Central memory CD4-positive, alpha-beta T cell (primary cell): ENCODE data around the gene KCNMB2.

Experiments used
- DNase-seq: peaks from one replicate; pipeline ENCODE4 v3.0.0; 2022

The KCNMB2 gene

DNA sequence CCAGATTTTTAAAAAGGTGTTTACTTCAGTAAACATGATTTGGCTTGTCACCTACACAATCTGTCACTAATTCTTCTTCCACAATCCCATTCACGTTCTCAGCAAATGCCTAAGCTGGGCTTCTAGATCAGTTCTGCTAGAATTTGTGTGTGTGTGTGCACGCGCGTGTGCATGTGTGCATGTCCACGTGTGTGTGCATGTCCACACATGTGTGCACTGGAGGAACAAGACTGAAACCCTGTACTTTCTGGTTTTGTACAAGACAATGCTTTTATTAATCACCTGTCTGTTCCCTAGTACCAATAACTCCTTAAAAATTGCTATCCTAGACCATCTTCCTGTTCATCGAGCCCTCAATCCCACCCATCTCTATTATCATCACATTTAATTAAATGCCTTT lies 229.2 kb downstream of the KCNMB2 start:
- no peak for DNase-seq

DNA sequence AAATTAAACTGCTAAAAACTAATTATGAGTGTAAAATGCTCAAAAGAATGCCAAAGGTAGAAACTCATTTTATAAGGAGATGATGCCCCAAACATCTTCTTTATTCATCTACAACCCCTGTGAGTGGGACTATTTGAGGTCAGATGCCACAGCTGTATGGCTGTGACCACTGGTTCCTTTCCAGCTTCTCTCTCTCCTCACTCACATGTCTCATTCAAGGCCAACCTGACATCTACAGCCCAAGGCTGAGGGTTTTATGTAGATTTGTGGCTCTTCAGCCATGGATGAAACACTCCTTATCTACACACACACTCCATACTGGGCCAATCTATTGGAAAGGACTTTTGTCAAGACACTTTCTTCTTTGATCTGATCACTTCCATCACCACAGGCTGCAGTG lies 231.3 kb downstream of the KCNMB2 start:
- no peak for DNase-seq

DNA sequence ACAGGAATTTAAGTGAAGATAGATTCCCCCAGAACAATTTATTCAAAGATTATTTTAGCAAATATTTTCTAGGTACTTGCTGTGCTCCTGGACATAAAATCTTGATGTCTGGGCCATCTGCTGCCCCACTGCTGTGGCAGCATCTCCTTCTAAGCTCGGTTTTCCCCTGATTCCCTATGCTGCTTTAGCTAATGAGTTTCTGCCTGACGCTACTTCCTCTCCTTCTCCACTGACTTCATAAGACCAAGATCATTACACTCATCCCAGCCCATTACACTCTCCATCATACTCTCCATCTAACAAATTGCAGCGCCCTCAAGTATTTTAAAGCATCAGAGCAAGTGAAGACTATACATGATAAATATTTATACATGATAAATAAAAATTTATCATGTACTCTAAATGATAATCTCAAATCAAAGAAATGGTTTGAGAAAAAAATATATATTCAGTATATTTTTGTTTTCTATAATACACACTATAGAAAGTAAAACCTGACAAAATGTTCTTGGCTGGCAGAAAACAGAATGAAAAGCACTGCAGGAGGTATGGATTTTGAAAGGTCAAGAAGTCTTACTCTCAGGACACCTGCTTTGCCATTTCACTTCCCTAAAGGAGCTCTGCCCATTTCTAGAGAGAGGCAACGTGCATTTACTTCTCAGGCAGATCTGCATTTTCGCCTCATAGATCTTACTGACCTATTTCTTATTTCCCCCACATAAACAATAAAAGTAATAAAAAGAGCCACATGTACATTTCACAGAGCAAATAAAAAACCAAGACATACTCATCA lies 232.0 kb downstream of the KCNMB2 start:
- no peak for DNase-seq

DNA sequence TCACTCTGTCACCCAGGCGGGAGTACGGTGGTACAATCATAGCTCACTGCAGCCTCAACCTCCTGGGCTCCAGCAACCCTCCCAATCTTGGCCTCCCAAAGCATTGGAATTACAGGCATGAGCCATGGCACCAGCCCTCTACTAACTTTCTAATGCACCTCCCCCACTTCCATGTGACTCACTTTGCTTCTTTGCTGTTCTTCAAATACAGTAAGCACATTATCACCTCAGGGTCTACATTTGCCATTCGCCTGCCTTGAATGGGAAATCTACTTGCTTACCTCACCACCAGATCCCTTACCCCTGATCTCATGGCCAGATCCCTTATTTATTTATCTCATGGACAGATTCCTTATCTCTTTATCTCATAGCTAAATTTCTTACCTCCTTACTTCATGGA lies 235.3 kb downstream of the KCNMB2 start:
- no peak for DNase-seq

DNA sequence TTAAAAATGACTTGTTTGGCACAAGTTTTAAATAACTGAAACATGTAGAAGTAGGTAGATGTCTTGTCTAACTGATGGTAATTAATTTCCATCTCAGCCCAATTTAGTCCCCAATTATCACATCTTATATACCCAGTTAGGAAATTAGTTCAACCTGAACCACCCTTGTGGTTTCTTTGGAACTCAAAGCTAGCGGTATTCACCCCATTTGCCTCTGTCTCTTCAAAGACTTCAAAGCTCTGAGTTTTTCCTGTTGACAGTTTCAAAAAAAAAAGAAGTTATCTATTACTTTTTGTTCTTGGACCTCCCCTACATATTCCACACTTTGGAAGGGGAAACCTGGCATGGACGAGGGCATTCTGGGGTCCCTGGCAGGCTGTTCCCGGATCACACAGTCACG lies 236.5 kb downstream of the KCNMB2 start:
- peak; percentile 5 for DNase-seq

DNA sequence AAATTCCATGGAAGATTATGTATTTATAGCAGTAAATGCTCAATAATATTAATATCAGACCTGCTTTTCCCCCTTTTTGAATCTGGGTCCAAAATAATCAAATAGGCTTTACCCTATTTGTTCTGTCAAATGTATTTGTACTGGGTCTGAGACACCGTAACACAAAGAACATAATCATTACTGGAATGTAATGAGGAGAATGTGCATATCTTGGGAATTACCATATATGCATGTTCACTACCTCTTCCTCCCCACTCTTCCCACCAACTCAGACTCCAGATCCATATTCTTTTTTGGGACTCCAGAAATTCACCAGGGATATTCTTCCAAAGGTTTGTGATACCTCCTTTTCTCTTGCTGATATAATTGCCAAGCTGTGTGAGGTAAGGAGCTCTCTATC lies 237.1 kb downstream of the KCNMB2 start:
- DNase-seq, result no peak

DNA sequence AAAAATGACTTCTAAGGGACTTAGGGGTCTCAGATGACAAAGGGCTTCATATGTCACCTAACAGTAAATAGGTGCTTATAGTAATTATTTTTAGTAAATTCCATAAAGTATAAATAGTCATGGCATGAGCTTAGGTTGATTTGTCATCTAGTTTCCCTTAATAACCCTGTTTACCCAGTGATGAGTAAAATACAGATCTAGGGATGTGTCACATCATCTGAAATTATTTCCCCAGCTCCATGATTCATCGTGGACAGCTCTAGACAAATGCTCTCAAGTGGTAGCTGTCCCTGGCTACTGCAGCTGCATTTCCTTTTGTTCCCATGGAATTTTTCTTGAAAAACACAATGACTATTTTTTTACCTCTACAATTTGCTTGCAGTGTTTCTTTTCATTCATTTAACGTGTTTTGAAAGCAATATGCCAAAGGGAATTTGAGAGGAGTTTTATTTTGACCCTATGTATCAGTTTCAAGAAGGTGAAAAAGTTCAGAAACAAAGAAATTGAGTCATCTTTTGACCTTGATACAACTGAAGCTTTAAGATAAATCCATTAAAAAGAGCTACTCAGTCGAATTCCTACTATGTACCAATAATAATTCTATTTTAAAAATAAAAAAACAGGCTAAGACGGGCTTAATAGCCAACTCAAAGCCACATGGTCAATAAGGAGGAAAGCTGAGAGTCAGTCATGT lies 241.6 kb downstream of the KCNMB2 start:
- no peak for DNase-seq

DNA sequence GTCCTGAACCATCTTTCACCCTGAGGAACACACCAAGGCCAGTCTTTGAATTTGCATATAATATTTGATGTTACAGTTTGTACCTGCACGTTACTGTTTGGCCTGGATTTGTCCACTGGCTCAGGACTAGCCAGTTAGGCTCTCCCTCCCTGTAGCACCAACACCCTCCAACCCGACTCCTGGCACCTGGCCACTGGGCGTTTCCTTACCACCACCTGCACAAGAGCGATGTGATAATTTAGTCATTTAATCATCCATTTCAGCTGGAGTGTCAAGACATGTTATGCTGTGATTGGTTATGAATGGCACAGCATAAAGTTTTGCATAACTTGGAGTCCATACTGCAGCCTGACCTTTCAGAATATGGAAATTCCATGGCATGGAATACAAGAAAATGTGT lies 242.4 kb downstream of the KCNMB2 start:
- no peak for DNase-seq

DNA sequence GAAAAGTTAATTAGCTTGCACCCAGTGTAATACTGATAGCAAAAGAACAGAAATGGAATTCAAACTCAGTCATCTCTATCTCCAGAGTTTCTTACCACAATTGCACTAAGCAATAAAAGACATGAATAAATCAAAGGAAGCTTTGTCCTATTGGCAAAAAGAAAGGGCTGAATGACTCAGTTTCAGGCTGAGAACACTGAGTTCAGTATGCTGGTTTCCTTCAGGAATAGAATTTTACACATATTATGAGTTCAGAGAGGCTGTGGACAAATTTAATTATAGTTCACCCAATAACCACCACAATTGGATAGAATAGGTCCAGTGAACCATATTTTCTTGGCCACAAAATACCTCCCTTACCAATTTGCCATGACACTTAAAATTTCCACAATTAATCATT lies 249.7 kb downstream of the KCNMB2 start:
- no peak for DNase-seq

DNA sequence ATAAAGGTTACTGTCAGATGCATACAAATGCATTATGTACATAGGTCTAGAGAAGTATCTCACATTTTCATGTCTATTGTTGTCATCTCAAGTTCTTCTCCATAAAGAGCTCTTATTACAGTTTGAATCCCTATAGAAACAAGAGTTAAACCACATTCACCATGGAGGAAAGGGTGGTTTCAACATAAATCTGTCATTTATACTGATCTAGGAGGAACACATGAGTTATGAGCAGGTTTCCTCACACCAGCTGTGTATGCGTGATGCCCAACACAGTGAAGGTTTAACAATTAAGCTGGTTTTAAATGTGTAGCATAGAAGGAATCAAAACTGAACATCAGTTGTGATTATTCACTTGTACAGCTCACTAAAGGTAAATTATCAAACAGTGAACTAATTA lies 251.7 kb downstream of the KCNMB2 start:
- DNase-seq, result no peak

DNA sequence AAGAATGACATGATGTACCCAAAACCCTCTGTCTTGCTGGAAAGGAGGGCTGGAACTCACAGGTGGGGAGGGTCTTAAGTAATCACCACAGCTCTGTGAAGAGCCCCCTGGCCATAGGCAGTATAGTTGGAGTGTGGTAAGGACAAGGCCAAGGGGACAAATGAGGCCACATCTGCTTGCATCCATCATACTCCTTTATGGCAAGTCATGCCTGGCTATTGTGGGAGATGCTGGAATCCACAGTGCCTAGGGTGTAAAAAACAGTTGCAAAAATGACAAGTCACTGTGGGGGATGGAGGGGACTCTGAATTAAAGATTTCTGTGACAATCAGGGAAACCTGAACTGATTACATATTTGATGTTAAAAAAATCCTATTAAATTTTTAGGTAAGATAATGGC lies 258.5 kb downstream of the KCNMB2 start:
- DNase-seq, result no peak

DNA sequence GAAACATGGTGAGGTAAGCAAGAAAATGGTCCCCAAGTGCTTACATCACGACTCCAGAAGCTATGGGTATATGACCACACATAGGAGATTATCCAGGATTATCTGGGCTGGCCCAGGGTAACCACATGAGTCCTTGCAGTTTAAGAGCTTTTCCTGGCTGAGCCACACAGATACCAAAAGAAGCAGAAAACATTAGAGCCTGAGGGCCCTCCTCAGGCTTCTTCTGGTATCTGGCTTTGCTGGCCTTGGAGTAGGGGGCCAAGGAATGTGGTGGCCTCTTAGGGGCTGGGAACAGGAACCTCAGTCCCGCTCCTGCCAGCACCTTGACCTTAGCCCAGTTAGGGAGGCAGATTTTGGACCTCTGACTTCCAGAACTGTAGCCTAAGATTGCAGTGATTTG lies 259.1 kb downstream of the KCNMB2 start:
- DNase-seq, result no peak

DNA sequence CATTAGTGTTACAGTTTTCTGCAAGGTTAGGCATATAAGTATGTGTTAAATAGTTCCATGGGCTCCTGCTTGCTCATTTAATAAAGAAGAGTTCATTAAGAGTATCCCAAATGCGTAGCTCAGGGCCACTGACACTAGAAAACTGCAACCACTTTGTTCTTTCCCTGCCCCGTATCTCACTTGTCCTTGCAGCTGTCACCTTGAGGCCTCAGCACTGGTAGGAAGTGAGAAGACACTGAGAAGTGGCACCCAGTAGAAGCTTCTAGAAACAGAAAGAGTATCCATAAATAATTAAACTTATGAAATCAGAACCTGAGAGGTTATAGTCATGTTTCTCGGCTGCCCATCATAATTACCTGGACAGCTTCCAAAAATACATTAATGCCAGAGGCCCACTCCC lies 266.0 kb downstream of the KCNMB2 start:
- DNase-seq, result no peak

DNA sequence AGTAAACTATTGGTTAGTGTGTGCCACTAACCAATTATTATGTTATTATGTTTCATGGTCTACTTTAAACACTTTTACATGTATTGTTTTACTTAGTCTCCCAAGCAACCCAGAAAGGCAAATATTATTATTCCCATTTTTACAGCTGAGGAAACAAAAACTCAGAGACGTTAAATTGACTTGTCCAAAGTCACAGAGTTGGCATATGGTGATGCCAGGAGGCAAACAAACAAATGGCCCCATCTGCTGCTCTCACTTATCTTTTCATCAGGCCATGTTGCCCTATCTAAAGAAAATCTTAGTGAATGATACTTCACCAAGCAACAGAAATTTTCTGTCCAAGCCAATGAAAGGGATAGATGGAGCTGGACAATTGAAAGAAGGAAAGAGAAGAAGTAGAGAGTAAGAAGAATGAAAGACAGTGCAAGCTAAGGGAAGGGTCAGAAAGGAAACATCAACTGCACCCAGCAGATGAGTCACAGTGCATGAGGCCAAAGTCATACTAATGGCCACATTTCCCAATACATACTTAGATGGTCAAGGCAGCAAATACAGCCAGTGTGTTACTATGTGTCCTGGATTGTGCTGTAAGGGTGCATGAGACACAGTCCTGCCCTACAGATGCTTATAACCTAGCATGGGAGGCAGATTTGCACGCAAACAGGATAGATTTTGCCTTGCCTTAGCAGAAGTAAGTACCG lies 266.9 kb downstream of the KCNMB2 start:
- no peak for DNase-seq

DNA sequence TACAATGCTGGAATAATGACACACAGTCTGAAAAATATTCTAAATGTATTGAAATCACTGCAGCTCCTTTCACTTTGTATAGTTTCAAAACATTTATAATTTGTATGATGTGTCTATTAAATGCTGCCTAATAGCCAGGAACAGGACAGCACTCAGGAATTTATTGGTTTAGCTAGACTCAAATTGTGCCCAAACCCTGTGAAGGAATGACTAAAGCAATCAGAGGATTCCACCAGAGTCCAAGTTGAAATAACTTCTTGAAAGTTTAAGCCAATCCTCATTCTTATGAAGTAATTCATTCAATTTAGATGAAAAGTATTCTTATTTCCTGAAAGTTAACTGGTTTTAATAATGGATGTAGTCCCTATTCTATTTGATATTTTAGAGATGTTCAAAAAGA lies 268.4 kb downstream of the KCNMB2 start:
- DNase-seq, result no peak

DNA sequence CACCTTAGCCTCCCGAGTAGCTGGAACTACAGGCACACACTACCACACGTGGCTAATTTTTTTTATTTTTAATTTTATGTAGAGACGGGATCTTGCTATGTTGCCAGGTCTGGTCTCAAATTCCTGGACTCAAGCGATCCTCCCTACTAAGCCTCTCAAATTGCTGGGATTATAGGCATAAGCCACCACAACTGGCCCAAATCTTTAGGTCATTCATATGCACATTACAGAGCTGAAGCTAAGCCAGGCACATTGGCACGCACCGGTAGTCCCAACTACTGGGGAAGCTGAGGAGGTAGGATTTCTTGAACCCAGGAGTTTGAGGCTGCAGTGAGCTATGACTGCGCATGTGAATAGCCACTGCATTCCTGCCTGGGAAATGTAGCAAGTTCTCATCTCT lies 269.5 kb downstream of the KCNMB2 start:
- DNase-seq, result no peak

DNA sequence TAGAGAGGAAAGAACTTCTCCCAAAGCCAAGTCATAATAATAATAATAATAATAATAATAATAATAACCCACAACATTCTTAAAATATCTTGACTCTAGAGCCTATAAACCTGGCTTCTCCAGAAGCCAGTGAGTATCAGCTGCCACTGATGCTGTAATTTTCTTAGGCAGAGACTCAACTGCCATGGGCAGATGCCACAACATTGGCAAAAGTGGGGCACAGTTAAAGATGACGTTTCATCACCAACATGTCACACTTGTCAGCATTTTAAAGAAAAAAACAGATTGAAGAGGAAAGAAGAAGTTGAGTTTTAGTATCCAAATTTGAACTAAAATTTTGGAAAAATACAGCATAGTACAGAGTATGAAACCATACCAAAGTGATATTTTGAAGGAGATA lies 270.4 kb downstream of the KCNMB2 start:
- no peak for DNase-seq

DNA sequence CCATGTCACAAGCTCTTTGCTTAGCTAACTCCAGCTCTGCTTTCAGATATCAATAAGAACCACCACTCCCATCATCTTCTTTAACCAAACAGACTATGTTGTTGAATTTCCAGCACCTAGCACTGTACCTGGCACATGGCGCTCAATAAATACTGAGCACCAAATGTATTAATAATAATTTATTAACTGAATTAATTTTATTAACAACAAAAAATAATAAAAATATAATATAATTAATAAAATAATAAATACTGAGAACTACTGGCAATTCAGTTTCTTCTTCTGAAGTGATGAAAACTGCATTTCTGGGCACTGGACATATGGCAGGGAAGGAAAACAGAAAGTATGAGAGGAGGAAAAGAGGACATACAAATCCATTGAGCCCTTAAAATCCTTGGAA lies 271.5 kb downstream of the KCNMB2 start:
- DNase-seq, result no peak

DNA sequence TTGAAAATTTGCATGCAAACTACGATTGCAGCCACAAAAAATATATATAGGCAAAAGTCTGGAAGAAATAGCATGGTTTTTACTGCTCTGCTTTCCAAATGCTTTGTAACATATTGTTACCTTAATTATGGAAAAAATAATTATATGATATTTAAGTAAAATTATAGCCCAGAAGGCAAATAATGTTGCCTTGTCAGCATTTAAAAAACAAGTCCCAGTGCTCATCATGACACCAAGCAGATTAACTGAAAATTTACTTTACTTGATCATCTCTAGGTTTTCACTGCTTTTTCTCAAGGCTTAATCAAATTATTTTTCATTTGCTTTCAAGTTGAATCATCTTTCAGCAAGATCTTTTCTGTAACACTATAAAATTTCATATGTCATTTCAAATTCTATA lies 272.5 kb downstream of the KCNMB2 start:
- no peak for DNase-seq

DNA sequence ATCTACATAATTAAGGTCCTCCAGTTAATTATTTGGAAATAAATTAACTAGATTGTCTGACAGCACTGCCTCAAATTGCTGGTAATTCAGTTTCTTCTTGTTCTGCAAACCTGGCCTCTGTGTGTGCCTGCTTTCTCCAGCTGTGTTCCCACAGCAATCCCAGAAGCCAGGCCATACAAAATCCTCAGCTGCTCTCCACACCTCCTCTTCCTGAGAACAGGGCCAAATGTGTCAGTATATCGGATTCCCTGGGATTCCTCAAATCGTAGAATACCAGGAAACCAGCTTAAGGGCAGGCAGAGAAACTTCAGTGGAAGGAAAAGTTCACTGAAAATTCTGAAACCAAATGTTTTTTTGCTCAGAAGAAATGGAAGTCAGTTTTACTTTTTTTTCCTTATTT lies 273.9 kb downstream of the KCNMB2 start:
- no peak for DNase-seq

DNA sequence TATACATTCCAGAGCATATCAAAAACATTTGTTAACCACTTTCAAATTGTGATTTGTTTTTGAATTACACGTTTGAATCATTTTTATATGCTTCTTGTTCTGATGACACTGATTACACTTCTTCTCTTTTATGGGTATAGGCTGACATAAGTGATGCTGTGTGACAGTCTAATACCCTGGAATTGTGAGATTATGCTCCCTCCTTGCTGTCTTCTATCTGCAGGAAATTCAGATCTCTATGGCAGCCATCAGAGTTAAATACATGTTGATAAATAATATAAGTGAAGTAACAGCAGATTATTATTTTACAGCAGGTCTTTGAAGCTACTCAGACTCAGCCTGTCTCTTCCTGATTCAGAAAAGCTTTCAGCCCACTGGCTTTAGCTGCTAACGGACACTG lies 286.5 kb downstream of the KCNMB2 start:
- no peak for DNase-seq

DNA sequence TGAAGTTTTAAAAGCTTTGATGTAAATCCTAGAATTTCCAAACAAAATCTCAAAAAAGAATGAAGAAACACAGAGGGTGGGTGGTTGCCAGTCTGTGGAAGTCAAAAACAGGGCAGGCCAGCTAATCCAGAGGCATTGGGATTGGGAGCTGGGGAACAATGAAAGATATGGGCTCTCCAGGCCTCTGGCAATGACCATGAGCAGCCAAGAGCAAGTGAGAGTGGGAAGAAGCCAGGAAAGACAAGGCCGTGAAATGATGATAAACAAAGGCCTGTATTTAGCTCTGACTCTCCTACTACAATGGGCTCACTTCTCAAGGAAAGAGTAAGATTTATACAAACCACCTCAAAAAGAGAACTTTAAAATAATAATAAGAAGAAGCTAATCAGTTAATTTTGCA lies 286.9 kb downstream of the KCNMB2 start:
- no peak for DNase-seq

DNA sequence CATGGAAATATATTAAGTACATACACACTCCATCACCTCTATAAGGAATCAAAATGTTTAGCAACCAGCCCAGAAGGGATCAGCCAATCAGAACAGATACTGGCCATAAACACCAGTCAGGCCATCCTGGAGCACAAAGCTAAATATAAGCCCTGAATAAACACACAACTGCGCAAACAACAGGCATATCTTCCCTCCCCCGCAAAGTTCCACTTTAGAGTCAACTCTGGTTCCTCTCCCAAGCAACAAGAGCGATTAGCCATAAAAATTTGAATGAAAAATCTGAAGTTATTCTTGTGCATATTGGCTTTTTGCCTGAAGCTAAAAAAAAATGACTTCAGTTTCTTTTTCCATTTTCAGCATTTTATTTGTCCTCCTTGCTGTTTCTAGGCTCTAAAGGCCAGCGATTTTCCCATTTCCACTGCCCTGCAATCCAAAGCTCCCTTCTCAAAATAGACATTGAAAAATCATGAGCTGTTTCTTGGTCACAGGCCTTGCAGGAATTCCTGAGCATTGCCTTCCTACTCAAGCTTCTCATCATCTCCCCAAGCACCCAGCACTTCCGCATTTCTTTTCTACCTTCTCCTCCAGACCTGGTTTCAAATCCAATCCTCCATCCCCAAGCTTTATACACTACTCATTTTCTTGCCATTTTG lies 287.5 kb downstream of the KCNMB2 start:
- no peak for DNase-seq
